Activated CD4-positive, alpha-beta T cell treated with anti-CD3 and anti-CD28 coated beads for 36 hours (primary cell): Measurements from ENCODE around the gene TMEM106C. TPM values are rescaled to one million over a fixed set of nuclear protein-coding genes. Genes with fewer than 3 reads are reported as not detected.

Experiments used
- ATAC-seq: fragments of 200-7000 bp; cut with Tn5 transposase; one replicate; pipeline ENCODE4 v1.10.0; 2021; ENCODE audit warnings: mild to moderate bottlenecking, moderate library complexity
- CTCF ChIA-PET: fragments of 350-600 bp; sonication (Branson Sonifier 250); formaldehyde crosslinking; loops from one replicate; lab custom pipeline; 2021; ENCODE audit warnings: antibody characterized with exemption; lab: Charles Lee
- POLR2A ChIA-PET: fragments of 350-600 bp; sonication (Branson Sonifier 250); formaldehyde crosslinking; loops from one replicate; lab custom pipeline; 2021; ENCODE audit warnings: antibody characterized with exemption, inconsistent platforms; lab: Charles Lee
- DNase-seq: peaks from one replicate; pipeline ENCODE4 v3.0.0-alpha.2; 2020
- H3K27ac Mint-ChIP-seq: one replicate; pipeline ENCODE4 v1.8.0; 2021; ENCODE audit warnings: mixed read lengths
- H3K27me3 Mint-ChIP-seq: one replicate; pipeline ENCODE4 v1.8.0; 2021; ENCODE audit warnings: mixed read lengths
- H3K36me3 Mint-ChIP-seq: one replicate; pipeline ENCODE4 v1.8.0; 2021; ENCODE audit warnings: low read depth, mixed read lengths
- H3K4me1 Mint-ChIP-seq: one replicate; pipeline ENCODE4 v1.8.0; 2021; ENCODE audit warnings: mixed read lengths
- H3K4me3 Mint-ChIP-seq: one replicate; pipeline ENCODE4 v1.8.0; 2021; ENCODE audit warnings: mild to moderate bottlenecking, moderate library complexity, mixed read lengths
- H3K9me3 Mint-ChIP-seq: one replicate; pipeline ENCODE4 v1.8.0; 2021; ENCODE audit warnings: low read depth, mixed read lengths
- intact Hi-C, 2 experiments: fragments of 100-400 bp; cut with DNase I in 1 of 2; cut with micrococcal nuclease in 1 of 2; formaldehyde crosslinking; loops; one replicate each; pipeline versions ENCODE4 v1.14.2 to v1.15.1; 2022 to 2024; cut with DNase I, micrococcal nuclease
- total RNA-seq, 2 experiments: library from RNA; stranded (reverse); gene quantifications; one replicate each; pipeline ENCODE4 v1.2.3, GENCODE V29; 2021

TMEM106C gene
- total RNA-seq, 2 experiments from 2014 or later: 159 to 248 TPM

GRCh38 chr12:48008349-48008748, 45.0 kb downstream of the TMEM106C start:
- Mint-ChIP-seq H3K9me3 (no peaks in the 10 kb centered on the region), H3K27ac (no peak overlapping the region), H3K36me3 (no peaks in the 10 kb centered on the region), H3K4me1 (peaks cover 8% of the 10 kb centered on the region), H3K27me3 (peaks cover 54% of the 10 kb centered on the region), H3K4me3 (no peak overlapping the region)
- no peak for DNase-seq
- ATAC-seq: no peak
- intact Hi-C loops: loop anchor here (10.0 kb wide), 2 partner anchors 176 to 966 kb away; partner anchors contain the start of genes CCDC184 (in 1 of the 2), WNT1 (in 1 of the 2) and WNT10B (in 1 of the 2)
- ChIA-PET CTCF (no interaction called here), POLR2A (no interaction called here)

DNA sequence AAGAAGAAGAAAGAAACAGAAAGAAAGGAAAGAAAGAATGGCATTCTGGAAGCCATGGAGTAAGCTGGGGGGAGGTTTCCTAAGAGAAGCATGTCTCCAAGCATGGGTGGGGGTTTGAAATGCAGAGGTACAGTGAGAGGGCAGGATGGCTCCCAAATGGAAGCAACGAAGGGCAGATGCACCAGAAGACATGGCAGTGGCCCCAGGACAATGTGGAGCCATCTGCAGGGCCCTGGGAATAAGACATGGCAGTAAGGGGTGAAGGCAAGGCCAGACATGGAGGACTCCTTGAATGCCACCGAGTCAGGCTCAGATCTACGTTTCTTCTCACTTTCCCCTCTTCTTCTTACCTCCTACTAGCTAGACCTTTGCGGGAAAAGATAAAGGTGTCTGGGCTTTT, 45.6 kb downstream of the TMEM106C start:
- H3K4me3 Mint-ChIP-seq: no peak overlapping the region

GRCh38 chr12:48009471-48009870, 46.1 kb downstream of the TMEM106C start:
- no peaks in the 10 kb centered on the region for H3K36me3 Mint-ChIP-seq
- H3K9me3 Mint-ChIP-seq: no peaks in the 10 kb centered on the region
- no peak overlapping the region for H3K4me3 Mint-ChIP-seq
- DNase-seq (no peak), ATAC-seq (no peak)
- peaks cover 50% of the 10 kb centered on the region for H3K27me3 Mint-ChIP-seq
- H3K4me1 Mint-ChIP-seq: no peaks in the 10 kb centered on the region
- ChIA-PET CTCF (interaction anchor here (0.8 to 1.0 kb wide), 2 partner anchors 20 to 39 kb away, joined by 3 to 4 read pairs; no protein-coding TSS in a partner anchor), POLR2A (no interaction called here)
- intact Hi-C loops: loop anchor here (10.0 kb wide), 2 partner anchors 175 to 965 kb away; partner anchors contain the start of genes CCDC184 (in 1 of the 2), WNT1 (in 1 of the 2) and WNT10B (in 1 of the 2)
- H3K27ac Mint-ChIP-seq: no peak overlapping the region

More for the DNA sequence above, 45.6 kb downstream of the TMEM106C start:
- Mint-ChIP-seq H3K27ac (no peak overlapping the region), H3K36me3 (no peaks in the 10 kb centered on the region), H3K4me1 (peaks cover 2% of the 10 kb centered on the region), H3K27me3 (peaks cover 50% of the 10 kb centered on the region), H3K9me3 (no peaks in the 10 kb centered on the region)
- intact Hi-C loops: loop anchor here (10.0 kb wide), 2 partner anchors 176 to 966 kb away; partner anchors contain the start of genes CCDC184 (in 1 of the 2), WNT1 (in 1 of the 2) and WNT10B (in 1 of the 2)
- CTCF ChIA-PET: interaction anchor here (0.8 to 1.0 kb wide), 2 partner anchors 20 to 39 kb away, joined by 3 to 4 read pairs; no protein-coding TSS in a partner anchor
- DNase-seq: no peak
- POLR2A ChIA-PET: no interaction called here
- ATAC-seq: no peak

GRCh38 chr12:48010366-48010970, 47.1 kb downstream of the TMEM106C start:
- no peak overlapping the region for H3K4me3 Mint-ChIP-seq
- peaks cover 47% of the 10 kb centered on the region for H3K27me3 Mint-ChIP-seq
- no peaks in the 10 kb centered on the region for H3K36me3 Mint-ChIP-seq
- ATAC-seq: no peak
- H3K9me3 Mint-ChIP-seq: no peaks in the 10 kb centered on the region
- no peak overlapping the region for H3K27ac Mint-ChIP-seq
- CTCF ChIA-PET: interaction anchor here (0.8 kb wide), 1 partner anchor 1327 kb away, joined by 3 read pairs; no protein-coding TSS in a partner anchor
- H3K4me1 Mint-ChIP-seq: no peaks in the 10 kb centered on the region
- intact Hi-C loops: no loop called here
- DNase-seq: no peak
- POLR2A ChIA-PET: no interaction called here

DNA sequence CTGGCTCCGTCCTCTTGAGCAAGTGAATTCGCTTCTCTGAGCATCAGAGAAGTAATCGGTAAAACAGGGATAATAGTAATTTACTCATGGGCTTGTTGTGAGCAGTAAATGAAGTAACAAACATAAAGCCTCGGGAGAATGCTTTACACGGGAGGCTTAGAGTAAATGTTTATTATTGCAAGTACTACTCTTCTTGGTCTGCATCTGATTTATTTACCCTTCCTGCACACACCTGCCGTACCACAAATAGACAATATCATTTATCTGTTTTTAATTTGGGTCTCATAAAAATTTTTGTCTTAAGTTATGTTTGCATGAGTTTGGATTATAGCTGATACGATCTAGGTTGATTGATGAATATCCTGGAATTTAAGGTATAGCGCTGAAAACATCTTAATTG, 48.7 kb downstream of the TMEM106C start:
- Mint-ChIP-seq H3K4me1 (no peaks in the 10 kb centered on the region), H3K27ac (no peak overlapping the region), H3K9me3 (no peaks in the 10 kb centered on the region), H3K27me3 (peaks cover 35% of the 10 kb centered on the region), H3K4me3 (no peak overlapping the region), H3K36me3 (no peaks in the 10 kb centered on the region)
- intact Hi-C loops: no loop called here
- CTCF ChIA-PET: interaction anchor here (0.6 to 1.3 kb wide), 4 partner anchors 18 to 106 kb away, joined by 3 to 4 read pairs (median 3); no protein-coding TSS in a partner anchor
- no peak for ATAC-seq
- no peak for DNase-seq
- POLR2A ChIA-PET: no interaction called here

- H3K4me3 Mint-ChIP-seq: no peak overlapping the region
- peaks cover 28% of the 10 kb centered on the region for H3K27me3 Mint-ChIP-seq
- no peaks in the 10 kb centered on the region for H3K9me3 Mint-ChIP-seq
- DNase-seq (no peak), ATAC-seq (no peak)
- CTCF ChIA-PET: interaction anchor here (1.4 kb wide), 1 partner anchor 50 kb away, joined by 5 read pairs; the partner anchor contains the start of gene TMEM106C
- H3K4me1 Mint-ChIP-seq: no peaks in the 10 kb centered on the region
- H3K27ac Mint-ChIP-seq: no peak overlapping the region
- POLR2A ChIA-PET: no interaction called here
- no peaks in the 10 kb centered on the region for H3K36me3 Mint-ChIP-seq
- intact Hi-C loops: no loop called here
Measured at GRCh38 chr12:48013287-48013686, 49.9 kb downstream of the TMEM106C start.

GRCh38 chr12:48015129-48015528, 51.7 kb downstream of the TMEM106C start:
- POLR2A ChIA-PET: no interaction called here
- no peak overlapping the region for H3K4me3 Mint-ChIP-seq
- intact Hi-C loops: no loop called here
- no peaks in the 10 kb centered on the region for H3K4me1 Mint-ChIP-seq
- ATAC-seq (no peak), DNase-seq (no peak)
- no peaks in the 10 kb centered on the region for H3K36me3 Mint-ChIP-seq
- H3K27ac Mint-ChIP-seq: no peak overlapping the region
- H3K27me3 Mint-ChIP-seq: peaks cover 18% of the 10 kb centered on the region
- CTCF ChIA-PET: interaction anchor here (0.6 kb wide), 1 partner anchor 209 kb away, joined by 3 read pairs; no protein-coding TSS in a partner anchor
- no peaks in the 10 kb centered on the region for H3K9me3 Mint-ChIP-seq

GRCh38 chr12:48015954-48016353, 52.6 kb downstream of the TMEM106C start:
- H3K4me1 Mint-ChIP-seq: no peaks in the 10 kb centered on the region
- ChIA-PET POLR2A (no interaction called here), CTCF (interaction anchor here (0.9 kb wide), 1 partner anchor 173 kb away, joined by 3 read pairs; no protein-coding TSS in a partner anchor)
- no peaks in the 10 kb centered on the region for H3K9me3 Mint-ChIP-seq
- no peaks in the 10 kb centered on the region for H3K36me3 Mint-ChIP-seq
- H3K27me3 Mint-ChIP-seq: peaks cover 16% of the 10 kb centered on the region
- DNase-seq (no peak), ATAC-seq (no peak)
- no peak overlapping the region for H3K27ac Mint-ChIP-seq
- intact Hi-C loops: no loop called here
- H3K4me3 Mint-ChIP-seq: no peak overlapping the region

- Mint-ChIP-seq H3K36me3 (no peaks in the 10 kb centered on the region), H3K27ac (no peak overlapping the region), H3K9me3 (no peaks in the 10 kb centered on the region), H3K4me1 (no peaks in the 10 kb centered on the region), H3K4me3 (no peak overlapping the region), H3K27me3 (peaks cover 13% of the 10 kb centered on the region)
- intact Hi-C loops: no loop called here
- DNase-seq (no peak), ATAC-seq (no peak)
- POLR2A ChIA-PET: no interaction called here
- CTCF ChIA-PET: interaction anchor here (0.6 to 0.9 kb wide), 3 partner anchors 148 to 331 kb away, joined by 3 read pairs; no protein-coding TSS in a partner anchor
Measured at GRCh38 chr12:48016373-48017020, 53.1 kb downstream of the TMEM106C start.

- no peaks in the 10 kb centered on the region for H3K9me3 Mint-ChIP-seq
- H3K27ac Mint-ChIP-seq: no peak overlapping the region
- peaks cover 17% of the 10 kb centered on the region for H3K27me3 Mint-ChIP-seq
- H3K4me3 Mint-ChIP-seq: no peak overlapping the region
- POLR2A ChIA-PET: no interaction called here
- ATAC-seq (no peak), DNase-seq (no peak)
- H3K36me3 Mint-ChIP-seq: no peaks in the 10 kb centered on the region
- CTCF ChIA-PET: interaction anchor here (0.6 to 0.7 kb wide), 2 partner anchors 54 to 330 kb away, joined by 3 to 5 read pairs; partner anchors contain the start of gene TMEM106C
- no peaks in the 10 kb centered on the region for H3K4me1 Mint-ChIP-seq
- intact Hi-C loops: no loop called here
Measured at GRCh38 chr12:48017496-48017895, 54.1 kb downstream of the TMEM106C start.

GRCh38 chr12:48017921-48018617, 54.7 kb downstream of the TMEM106C start:
- CTCF ChIA-PET: no interaction called here
- ATAC-seq (no peak), DNase-seq (no peak)
- Mint-ChIP-seq H3K4me3 (no peak overlapping the region), H3K4me1 (no peaks in the 10 kb centered on the region), H3K27me3 (peaks cover 15% of the 10 kb centered on the region), H3K27ac (no peak overlapping the region), H3K36me3 (no peaks in the 10 kb centered on the region), H3K9me3 (no peaks in the 10 kb centered on the region)
- intact Hi-C loops: no loop called here
- POLR2A ChIA-PET: no interaction called here
